Activated gamma-delta T cell (primary cell): ENCODE results near the gene MED27.

Source experiments
- DNase-seq: peaks from one replicate; lab custom pipeline; 2025; lab: John Stamatoyannopoulos, UW

Gene MED27

DNA sequence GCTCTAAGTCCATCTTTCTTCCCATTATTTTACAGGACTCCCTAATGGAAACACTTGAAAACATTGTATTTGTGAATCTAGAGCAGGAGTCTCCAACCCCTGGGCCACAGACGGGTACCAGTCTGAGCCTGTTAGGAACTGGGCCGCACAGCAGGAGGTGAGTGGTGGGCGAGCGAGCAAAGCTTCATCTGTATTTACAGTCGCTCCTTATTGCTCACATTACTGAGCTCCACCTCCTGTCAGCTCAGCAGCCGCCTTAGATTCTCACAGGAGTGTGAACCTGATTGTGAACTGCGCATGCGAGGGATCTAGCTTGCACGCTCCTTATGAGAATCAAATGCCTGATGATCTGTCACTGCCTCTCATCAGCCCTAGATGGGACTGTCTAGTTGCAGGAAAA is 111.0 kb downstream of the MED27 start:
- no peak for DNase-seq

GRCh38 chr9:131965841-131966240 is 113.8 kb downstream of the MED27 start:
- no peak for DNase-seq

DNA sequence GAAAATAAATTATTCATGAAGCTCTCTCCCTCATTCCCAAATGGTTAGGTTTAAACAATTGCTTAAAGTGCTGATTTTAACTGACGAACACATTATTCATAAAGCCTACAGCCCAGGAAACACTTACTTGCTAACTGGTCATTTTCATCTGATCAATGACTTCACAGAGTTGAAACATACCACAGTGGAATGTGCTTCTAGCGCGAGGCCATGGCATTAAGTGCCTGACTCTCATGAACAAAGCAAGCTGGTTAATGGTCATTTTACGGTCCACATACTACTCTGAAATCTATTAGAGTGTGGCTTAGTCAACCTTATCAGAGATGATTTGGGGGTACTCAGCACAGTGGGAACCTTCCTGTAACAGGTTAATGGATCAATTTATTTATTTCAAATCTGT is 114.6 kb downstream of the MED27 start:
- DNase-seq, result no peak

- DNase-seq, result no peak
Observed at GRCh38 chr9:131963072-131964030, 116.3 kb downstream of the MED27 start.

DNA sequence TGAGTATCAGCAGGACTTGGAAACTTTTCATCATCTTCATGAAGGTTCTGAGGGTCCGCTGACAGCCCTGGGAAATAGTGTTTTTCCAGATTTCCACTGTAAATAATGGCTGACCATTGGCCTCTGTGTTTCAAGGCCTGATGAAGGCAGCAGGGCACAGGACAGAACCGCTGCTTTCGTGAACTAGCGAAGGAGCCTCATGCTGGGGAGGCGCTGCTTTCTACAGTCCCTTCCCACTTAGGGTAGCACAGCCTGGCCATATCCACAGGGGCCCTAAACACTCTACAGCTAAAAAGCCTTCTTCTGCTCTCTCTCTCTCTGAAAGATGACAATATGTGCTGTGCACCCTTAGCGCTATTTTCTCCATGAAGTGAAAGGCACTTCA is 118.2 kb downstream of the MED27 start:
- no peak for DNase-seq

- DNase-seq, result no peak
Observed at GRCh38 chr9:131960851-131961495, 118.7 kb downstream of the MED27 start.

DNA sequence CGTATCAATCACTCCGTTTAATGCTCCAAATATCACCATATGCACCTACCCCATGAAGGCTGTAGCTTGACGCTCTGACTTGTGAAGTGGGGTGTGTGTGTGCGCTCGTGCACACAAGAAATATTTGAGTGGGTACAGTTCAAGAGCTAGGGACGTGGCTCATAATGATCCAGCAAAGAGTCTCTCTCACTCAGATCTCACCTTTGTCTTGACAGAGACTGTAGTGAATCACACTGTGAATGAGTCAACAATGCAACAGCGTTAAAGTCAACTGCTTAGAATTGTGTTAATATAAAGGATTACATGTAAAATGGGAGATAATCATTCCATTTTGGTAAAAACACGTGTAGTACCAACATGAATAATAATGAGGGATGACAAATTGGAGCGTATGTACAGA is 119.4 kb downstream of the MED27 start:
- DNase-seq, result no peak

- DNase-seq, result no peak
Observed at GRCh38 chr9:131959887-131960286, 119.8 kb downstream of the MED27 start.

GRCh38 chr9:131959056-131959455 is 120.6 kb downstream of the MED27 start:
- no peak for DNase-seq

DNA sequence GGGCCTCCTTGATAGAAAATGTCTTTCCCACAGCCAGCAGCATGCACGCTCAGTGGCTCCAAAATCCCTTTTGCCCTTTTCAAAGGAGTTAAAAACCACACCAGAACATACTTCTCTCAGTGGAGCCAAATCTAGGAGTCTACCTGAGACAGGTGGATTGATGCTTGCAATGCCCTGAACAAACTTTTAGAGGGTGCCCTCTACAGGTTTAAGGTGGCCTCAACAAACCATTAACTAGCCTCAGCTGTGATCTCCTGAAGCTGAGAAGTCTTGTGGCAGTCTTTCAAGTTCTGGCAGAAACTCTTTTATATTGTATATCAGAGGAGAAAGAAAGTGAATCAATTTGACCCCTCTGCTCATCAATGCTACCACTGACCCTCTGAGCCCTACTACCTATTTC is 125.4 kb downstream of the MED27 start:
- DNase-seq, result no peak

DNA sequence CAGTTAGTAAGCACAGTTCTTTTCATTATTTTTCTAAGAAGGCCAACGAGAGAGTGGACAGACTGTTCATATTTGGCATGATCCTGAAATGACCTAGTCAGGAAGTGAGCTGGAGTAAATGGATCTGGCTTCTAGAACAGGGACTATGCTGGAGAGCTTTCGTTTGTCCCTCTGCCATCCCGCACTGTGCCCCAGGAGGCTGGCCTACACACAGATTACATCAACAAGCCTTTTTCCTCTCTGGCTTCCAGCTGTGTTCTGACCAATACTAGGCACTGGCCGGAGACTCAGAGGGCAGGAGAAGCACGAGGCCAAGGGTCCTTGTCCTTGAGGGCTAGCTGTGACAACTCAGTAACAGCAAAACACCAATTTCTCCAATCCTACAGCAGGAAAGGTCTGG is 127.8 kb downstream of the MED27 start:
- DNase-seq, result no peak

DNA sequence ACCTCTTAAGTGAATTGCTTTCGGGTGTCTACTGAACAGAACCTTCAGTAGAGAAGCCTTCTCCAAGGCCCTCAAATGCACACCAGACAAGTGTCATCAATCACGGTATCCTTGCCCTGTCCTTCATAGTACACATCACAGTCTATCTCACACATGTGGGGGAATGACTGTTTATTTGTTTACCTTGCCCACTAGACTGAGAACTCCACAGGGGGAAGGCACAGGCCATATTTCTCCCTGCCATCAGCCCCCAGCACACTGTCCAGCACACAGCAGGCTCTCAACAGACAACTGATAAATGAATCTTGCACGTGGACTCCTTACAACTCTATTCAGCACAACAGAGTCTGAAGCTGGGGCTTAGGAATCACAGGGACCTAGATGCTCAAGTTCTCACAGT is 128.5 kb downstream of the MED27 start:
- no peak for DNase-seq

DNA sequence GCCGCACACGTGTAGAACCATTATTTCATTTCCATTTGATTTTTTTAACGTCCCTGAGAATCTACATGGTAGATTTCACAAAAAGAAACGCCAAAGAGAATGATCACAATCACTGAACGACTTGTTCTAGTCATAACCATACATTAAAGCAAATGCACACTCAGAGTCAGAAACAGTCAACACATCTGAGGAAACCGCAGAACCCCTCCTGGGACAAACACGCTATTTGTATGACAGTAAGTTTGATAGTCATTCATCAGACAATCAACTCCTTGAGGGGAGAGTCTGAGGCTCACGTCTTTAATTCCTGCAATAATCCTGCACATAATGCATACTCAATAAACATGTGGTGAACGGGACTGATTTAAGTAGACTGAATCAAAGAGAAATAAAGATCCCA is 129.2 kb downstream of the MED27 start:
- no peak for DNase-seq

GRCh38 chr9:131946180-131946579 is 133.5 kb downstream of the MED27 start:
- DNase-seq, result no peak

GRCh38 chr9:131943351-131943841 is 136.3 kb downstream of the MED27 start:
- DNase-seq, result no peak

DNA sequence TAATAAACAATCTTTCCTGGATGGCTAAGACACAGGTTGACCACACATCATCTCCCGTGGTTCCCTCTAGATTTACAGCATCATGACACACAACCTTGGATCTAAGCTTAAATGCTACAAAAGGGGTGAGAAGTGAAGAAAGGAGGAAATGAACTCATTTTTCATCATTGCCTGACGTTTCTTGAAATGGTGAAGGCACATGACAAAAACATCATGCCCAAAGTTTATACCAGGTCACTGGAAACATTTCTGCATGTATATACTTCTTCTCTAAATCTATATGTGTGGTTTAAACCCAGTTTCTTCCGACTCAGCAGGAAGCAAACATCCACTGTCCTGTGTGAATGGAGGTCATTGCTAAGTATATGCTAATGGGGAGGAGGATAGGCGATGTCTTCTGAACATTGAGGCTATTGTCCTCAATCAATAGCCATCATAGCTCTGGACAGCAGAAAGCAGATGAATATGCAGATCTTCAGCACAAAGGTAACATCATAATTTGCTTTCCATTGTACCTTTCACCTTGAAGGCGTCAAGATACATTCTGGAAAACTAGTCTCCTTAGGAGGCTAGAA is 137.4 kb downstream of the MED27 start:
- DNase-seq, result no peak

DNA sequence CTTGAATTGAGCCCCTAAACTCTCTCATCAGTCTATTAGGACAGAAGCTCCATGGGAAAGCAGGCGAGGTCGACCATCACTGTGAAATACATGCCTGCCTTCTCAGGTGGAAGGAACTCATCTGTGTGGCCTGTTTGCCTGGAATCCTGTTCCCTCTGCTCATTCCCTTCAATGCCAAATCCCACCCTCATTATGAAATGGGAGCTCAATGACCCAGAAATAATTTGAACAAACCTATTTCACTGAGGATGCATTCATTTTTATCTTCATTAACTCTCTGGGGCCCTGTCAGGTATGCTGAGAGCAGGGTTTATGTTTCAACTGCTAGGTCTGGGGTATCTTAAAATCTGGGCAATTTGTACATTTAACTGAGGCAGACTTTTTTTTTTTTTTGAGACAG is 142.2 kb downstream of the MED27 start:
- no peak for DNase-seq

- no peak for DNase-seq
Observed at GRCh38 chr9:131936929-131937328, 142.7 kb downstream of the MED27 start.

DNA sequence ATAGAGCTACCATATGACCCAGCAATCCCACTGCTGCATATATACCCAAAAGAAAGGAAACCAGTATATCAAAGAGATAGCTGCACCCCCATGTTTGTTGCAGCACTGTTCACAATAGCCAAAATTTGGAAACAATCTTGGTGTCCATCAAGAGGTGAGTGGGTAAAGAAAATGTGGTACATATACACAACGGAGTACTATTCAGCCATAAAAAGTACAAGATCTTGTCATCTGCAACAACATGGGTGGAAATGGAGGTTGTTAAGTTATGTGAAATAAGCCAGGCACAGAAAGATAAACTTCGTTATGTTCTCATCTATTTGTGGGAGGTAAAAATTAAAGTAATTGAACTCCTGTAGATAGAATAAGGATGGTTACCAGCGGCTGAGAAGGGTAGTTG is 145.0 kb downstream of the MED27 start:
- DNase-seq, result no peak

- no peak for DNase-seq
Observed at GRCh38 chr9:131927091-131927490, 152.6 kb downstream of the MED27 start.

GRCh38 chr9:131926360-131926922 is 153.2 kb downstream of the MED27 start:
- no peak for DNase-seq

- no peak for DNase-seq
Observed at GRCh38 chr9:131925677-131926177, 153.9 kb downstream of the MED27 start.
